Activated CD8-positive, alpha-beta T cell treated with anti-CD3 and anti-CD28 coated beads for 36 hours (primary cell): ENCODE results near the gene ARHGAP26. TPM values are rescaled to one million over a fixed set of nuclear protein-coding genes. Genes with fewer than 3 reads are reported as not detected.
A peak's percentile ranks its signal among the peaks of the same experiment; 100 is the strongest.

ENCODE experiments used
- ATAC-seq: fragments of 200-7000 bp; cut with Tn5 transposase; one replicate; pipeline ENCODE4 v1.10.0; 2021; ENCODE audit warnings: mild to moderate bottlenecking, moderate library complexity
- CTCF ChIA-PET: fragments of 350-600 bp; sonication (Branson Sonifier 250); formaldehyde crosslinking; loops from one replicate; lab custom pipeline; 2021; ENCODE audit warnings: antibody characterized with exemption; lab: Charles Lee
- POLR2A ChIA-PET: fragments of 350-600 bp; sonication (Branson Sonifier 250); formaldehyde crosslinking; loops from one replicate; lab custom pipeline; 2021; ENCODE audit warnings: antibody characterized with exemption; lab: Charles Lee
- DNase-seq: peaks from one replicate; pipeline ENCODE4 v3.0.0-alpha.2; 2020
- H3K27ac Mint-ChIP-seq: one replicate; pipeline ENCODE4 v1.8.0; 2021; ENCODE audit warnings: mild to moderate bottlenecking, mixed read lengths
- H3K27me3 Mint-ChIP-seq: one replicate; pipeline ENCODE4 v1.8.0; 2021; ENCODE audit warnings: mixed read lengths
- H3K36me3 Mint-ChIP-seq: one replicate; pipeline ENCODE4 v1.8.0; 2021; ENCODE audit warnings: low read depth, mixed read lengths
- H3K4me1 Mint-ChIP-seq: one replicate; pipeline ENCODE4 v1.8.0; 2021; ENCODE audit warnings: low read depth, mixed read lengths
- H3K4me3 Mint-ChIP-seq: one replicate; pipeline ENCODE4 v1.8.0; 2021; ENCODE audit warnings: mild to moderate bottlenecking, moderate library complexity, mixed read lengths
- H3K9me3 Mint-ChIP-seq: one replicate; pipeline ENCODE4 v1.8.0; 2021; ENCODE audit warnings: mixed read lengths
- intact Hi-C: fragments of 100-400 bp; cut with micrococcal nuclease; formaldehyde crosslinking; loops from one replicate; pipeline ENCODE4 v1.10.0; 2022
- total RNA-seq, 2 experiments: library from RNA; stranded (reverse); gene quantifications; one replicate each; pipeline ENCODE4 v1.2.3, GENCODE V29; 2021
- TF ChIP-seq, protein P1 (sequence below): fragments of 200-600 bp; IDR thresholded peaks from one replicate; pipeline ENCODE4 v1.8.0; 2022; ENCODE audit warnings: antibody characterized with exemption, mild to moderate bottlenecking

ARHGAP26 gene
- total RNA-seq, 2 experiments from 2014 or later, result 12.7 to 18.0 TPM

DNA sequence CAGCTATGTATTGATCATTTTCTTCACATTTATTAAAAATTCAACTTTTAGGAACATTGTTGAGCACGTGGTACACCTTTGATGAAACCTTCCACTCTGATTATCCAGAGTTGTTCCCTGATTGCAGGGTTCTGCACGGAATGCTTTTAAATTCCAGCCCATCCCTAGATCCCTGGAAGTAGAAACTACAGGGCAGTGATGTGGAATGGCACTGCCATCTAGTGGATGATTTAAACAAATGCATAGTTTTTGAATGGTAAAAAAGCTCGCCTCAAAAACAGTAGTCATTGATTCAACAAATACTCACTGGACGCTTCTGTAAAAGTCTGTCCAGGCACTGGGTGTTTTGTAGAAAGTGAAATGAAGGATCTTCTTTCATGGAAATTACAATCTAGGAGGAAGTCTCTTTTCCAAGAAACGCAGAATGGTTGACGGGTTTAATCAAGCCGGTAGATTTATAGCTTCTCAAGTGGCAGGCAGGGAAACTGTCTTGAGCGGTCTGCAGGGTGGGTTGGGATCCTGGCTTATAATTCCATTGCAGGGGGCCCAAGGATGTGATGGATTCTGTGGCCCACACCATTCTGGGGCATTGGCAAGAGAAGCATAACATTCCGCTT lies 118.4 kb downstream of the ARHGAP26 start:
- ChIA-PET CTCF (interaction anchor here (0.6 to 25.8 kb wide), 63 partner anchors 9 to 1298 kb away, joined by 3 to 1012 read pairs (median 4); partner anchors contain the start of gene ARHGAP26), POLR2A (interaction anchor here (1.1 kb wide), 2 partner anchors 134 to 148 kb away, joined by 3 to 5 read pairs; no protein-coding TSS in a partner anchor)
- intact Hi-C loops, result loop anchor here (2.0 to 5.0 kb wide), 2 partner anchors 172 to 231 kb away; no protein-coding TSS in a partner anchor
- Mint-ChIP-seq H3K36me3 (no peaks in the 10 kb centered on the region), H3K9me3 (no peaks in the 10 kb centered on the region), H3K4me3 (no peak overlapping the region), H3K27me3 (no peaks in the 10 kb centered on the region), H3K27ac (no peak overlapping the region), H3K4me1 (peaks cover 8% of the 10 kb centered on the region)
- DNase-seq (no peak), ATAC-seq (no peak)
- TF ChIP-seq, protein P1, sequence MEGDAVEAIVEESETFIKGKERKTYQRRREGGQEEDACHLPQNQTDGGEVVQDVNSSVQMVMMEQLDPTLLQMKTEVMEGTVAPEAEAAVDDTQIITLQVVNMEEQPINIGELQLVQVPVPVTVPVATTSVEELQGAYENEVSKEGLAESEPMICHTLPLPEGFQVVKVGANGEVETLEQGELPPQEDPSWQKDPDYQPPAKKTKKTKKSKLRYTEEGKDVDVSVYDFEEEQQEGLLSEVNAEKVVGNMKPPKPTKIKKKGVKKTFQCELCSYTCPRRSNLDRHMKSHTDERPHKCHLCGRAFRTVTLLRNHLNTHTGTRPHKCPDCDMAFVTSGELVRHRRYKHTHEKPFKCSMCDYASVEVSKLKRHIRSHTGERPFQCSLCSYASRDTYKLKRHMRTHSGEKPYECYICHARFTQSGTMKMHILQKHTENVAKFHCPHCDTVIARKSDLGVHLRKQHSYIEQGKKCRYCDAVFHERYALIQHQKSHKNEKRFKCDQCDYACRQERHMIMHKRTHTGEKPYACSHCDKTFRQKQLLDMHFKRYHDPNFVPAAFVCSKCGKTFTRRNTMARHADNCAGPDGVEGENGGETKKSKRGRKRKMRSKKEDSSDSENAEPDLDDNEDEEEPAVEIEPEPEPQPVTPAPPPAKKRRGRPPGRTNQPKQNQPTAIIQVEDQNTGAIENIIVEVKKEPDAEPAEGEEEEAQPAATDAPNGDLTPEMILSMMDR, result peak; percentile 93

DNA sequence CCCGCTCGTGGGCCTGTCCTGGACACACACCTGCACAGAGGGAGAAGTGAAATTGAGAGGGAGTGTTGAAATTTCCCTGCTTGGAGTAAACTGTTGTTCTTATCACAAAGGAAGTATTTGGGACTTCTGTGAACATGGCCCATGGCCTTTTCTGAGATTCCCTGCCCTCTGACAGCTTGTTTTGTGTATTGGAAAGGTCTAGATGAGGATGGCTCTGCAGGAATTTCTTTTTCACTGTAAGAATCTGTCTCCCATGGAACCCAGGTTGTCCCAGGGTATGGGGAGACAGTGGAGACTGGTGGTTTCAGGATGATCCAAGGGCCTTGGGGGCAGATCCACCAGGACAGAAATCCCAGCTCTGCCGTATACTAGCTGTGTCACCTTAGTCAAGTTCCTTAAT lies 121.8 kb downstream of the ARHGAP26 start:
- ChIA-PET POLR2A (interaction anchor here (1.4 kb wide), 1 partner anchor 144 kb away, joined by 4 read pairs; no protein-coding TSS in a partner anchor), CTCF (interaction anchor here (1.1 to 25.8 kb wide), 6 partner anchors 9 to 237 kb away, joined by 3 to 1012 read pairs (median 12); no protein-coding TSS in a partner anchor)
- H3K36me3 Mint-ChIP-seq, result peaks cover 12% of the 10 kb centered on the region
- intact Hi-C loops, result no loop called here
- TF ChIP-seq, protein P1, result no peak
- H3K4me1 Mint-ChIP-seq, result peaks cover 2% of the 10 kb centered on the region
- no peak overlapping the region for H3K4me3 Mint-ChIP-seq
- H3K27ac Mint-ChIP-seq, result no peak overlapping the region
- H3K27me3 Mint-ChIP-seq, result no peaks in the 10 kb centered on the region
- ATAC-seq (no peak), DNase-seq (no peak)
- H3K9me3 Mint-ChIP-seq, result no peaks in the 10 kb centered on the region

DNA sequence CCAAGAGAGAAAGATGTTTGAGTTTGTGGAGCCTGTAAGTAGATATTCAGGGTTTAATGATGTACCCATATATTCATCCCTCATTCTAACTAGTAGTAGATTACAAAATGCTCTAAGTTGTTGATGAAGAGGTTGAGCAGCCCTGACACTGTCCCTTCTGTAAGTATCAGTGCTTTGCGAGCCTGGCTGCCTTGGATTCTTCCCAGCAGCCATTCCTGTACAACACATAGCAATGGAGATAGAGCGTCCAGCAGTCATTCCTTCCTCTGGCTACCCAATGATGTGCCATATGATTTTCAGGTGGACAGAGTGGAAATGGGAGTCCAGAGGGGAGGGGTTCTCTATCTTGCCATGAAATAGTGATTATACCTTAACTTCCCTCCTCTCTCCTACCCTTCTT lies 124.1 kb downstream of the ARHGAP26 start:
- Mint-ChIP-seq H3K27me3 (no peaks in the 10 kb centered on the region), H3K27ac (no peak overlapping the region), H3K4me3 (no peak overlapping the region), H3K36me3 (peaks cover 12% of the 10 kb centered on the region), H3K4me1 (peaks cover 2% of the 10 kb centered on the region), H3K9me3 (no peaks in the 10 kb centered on the region)
- ATAC-seq, result no peak
- intact Hi-C loops, result no loop called here
- POLR2A ChIA-PET, result no interaction called here
- CTCF ChIA-PET, result no interaction called here
- DNase-seq, result no peak
- TF ChIP-seq, protein P1, result no peak

DNA sequence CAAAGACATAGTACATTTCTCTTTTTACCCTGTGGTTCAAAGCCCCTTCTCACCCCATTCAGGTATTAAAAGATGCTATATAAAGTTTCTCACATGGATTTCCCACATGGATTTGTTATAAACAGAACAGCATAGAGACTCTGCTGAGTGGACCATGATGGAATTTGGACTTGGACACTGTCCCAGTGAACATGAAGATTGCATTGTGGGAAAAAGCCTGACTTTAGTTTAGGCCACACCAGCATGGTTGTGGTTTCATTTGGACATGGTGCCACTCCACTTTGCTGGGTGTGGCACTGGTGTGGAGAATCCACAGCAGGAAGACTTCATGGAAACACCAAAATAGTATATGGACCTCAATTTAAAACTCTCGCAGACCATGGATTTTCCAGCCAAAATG lies 124.6 kb downstream of the ARHGAP26 start:
- Mint-ChIP-seq H3K4me1 (peaks cover 2% of the 10 kb centered on the region), H3K36me3 (peaks cover 12% of the 10 kb centered on the region), H3K27ac (no peak overlapping the region), H3K9me3 (no peaks in the 10 kb centered on the region), H3K4me3 (no peak overlapping the region), H3K27me3 (no peaks in the 10 kb centered on the region)
- intact Hi-C loops, result no loop called here
- DNase-seq, result no peak
- no peak for ATAC-seq
- POLR2A ChIA-PET, result no interaction called here
- TF ChIP-seq, protein P1, result no peak
- CTCF ChIA-PET, result interaction anchor here (5.3 kb wide), 1 partner anchor 182 kb away, joined by 23 read pairs; no protein-coding TSS in a partner anchor

DNA sequence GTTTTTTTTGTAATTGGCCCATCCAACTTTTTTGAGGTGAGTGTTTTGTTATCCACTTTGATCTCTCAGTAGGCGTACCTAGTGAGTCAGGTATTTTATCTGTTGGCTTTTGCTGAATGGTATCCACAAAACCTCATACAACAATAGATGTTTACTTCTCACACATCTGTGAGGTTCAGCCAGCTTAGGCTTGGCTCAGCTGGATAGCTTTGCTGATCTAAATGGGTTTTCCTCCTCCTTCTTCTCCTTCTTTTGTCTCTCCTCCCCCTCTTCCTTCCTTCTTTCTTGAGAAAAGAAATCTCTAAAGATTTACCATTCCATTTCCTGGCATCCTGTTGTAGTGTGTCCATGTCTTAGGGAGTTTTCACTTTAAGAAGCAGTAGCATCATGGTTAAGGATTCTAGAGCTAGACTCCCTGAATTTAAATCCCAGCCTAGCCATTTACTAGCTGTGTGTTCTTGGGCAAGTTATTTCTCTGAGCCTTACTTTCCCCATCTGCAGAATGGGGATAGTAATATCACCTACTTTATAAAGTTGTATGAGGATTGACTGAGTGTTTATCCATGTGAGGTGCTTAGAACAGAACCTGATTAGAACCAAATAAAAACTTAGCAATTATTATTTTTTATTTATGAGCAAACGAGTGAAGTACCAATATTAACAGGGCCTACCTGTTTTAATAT lies 126.3 kb downstream of the ARHGAP26 start:
- TF ChIP-seq, protein P1, result no peak
- no peak overlapping the region for H3K27ac Mint-ChIP-seq
- no peak overlapping the region for H3K4me3 Mint-ChIP-seq
- intact Hi-C loops, result no loop called here
- ChIA-PET POLR2A (no interaction called here), CTCF (interaction anchor here (1.0 to 5.3 kb wide), 9 partner anchors 9 to 241 kb away, joined by 3 to 40 read pairs (median 5); no protein-coding TSS in a partner anchor)
- H3K9me3 Mint-ChIP-seq, result no peaks in the 10 kb centered on the region
- no peak for DNase-seq
- H3K27me3 Mint-ChIP-seq, result no peaks in the 10 kb centered on the region
- peaks cover 12% of the 10 kb centered on the region for H3K36me3 Mint-ChIP-seq
- no peak for ATAC-seq
- H3K4me1 Mint-ChIP-seq, result no peaks in the 10 kb centered on the region
